Loucy (cell line): Measurements from ENCODE around the gene LRIF1.
"Not testable (repeated sequence)": the region's sequence is repeated elsewhere in the genome, so short reads cannot be mapped to it uniquely, and the experiment has no call there.

Source experiments
- EZH2phosphoT487 ChIP-seq: fragments of 200-600 bp; IDR thresholded peaks from 2 replicates; pipeline ENCODE4 v1.6.1; 2018; ENCODE audit warnings: antibody characterized with exemption, mild to moderate bottlenecking, moderate library complexity, borderline replicate concordance
- TF ChIP-seq, protein P1 (sequence below): fragments of 200-600 bp; sonication (generic); conservative IDR thresholded peaks from 2 replicates; pipeline ENCODE4 v1.5.1; 2014; ENCODE audit warnings: mild to moderate bottlenecking, antibody characterized with exemption, low read length

DNA sequence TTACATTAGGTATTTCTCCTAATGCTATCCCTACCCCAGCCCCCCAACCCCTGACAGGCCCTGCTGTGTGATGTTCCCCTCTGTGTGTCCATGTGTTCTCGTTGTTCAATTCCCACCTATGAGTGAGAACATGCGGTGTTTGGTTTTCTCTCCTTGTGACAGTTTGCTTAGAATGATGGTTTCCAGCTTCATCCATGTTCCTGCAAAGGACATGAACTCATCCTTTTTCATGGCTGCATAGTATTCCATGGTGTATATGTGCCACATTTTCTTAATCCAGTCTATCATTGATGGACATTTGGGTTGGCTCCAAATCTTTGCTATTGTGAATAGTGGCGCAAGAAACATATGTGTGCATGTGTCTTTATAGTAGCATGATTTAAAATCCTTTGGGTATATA lies 32.6 kb downstream of the LRIF1 start:
- TF ChIP-seq, protein P1, sequence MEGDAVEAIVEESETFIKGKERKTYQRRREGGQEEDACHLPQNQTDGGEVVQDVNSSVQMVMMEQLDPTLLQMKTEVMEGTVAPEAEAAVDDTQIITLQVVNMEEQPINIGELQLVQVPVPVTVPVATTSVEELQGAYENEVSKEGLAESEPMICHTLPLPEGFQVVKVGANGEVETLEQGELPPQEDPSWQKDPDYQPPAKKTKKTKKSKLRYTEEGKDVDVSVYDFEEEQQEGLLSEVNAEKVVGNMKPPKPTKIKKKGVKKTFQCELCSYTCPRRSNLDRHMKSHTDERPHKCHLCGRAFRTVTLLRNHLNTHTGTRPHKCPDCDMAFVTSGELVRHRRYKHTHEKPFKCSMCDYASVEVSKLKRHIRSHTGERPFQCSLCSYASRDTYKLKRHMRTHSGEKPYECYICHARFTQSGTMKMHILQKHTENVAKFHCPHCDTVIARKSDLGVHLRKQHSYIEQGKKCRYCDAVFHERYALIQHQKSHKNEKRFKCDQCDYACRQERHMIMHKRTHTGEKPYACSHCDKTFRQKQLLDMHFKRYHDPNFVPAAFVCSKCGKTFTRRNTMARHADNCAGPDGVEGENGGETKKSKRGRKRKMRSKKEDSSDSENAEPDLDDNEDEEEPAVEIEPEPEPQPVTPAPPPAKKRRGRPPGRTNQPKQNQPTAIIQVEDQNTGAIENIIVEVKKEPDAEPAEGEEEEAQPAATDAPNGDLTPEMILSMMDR: not testable (repeated sequence)
- not testable (repeated sequence) for TF ChIP-seq EZH2phosphoT487
